Thyroid gland (tissue), 4 donors: ENCODE results near the gene ABR.

Experiments used
- CTCF ChIP-seq, 6 experiments: fragments of 200-600 bp in 3 of 6; fragments of 450-650 bp in 3 of 6; sonication (generic) in 3 of 6; IDR thresholded peaks; one replicate each; pipeline ENCODE4 v1.5.1; 2016 to 2019; ENCODE audit warnings: antibody characterized with exemption in 6 of 6, mild to moderate bottlenecking in 2 of 6, inconsistent platforms in 1 of 6, moderate library complexity in 1 of 6
- POLR2A ChIP-seq, 2 donors: fragments of 450-650 bp; IDR thresholded peaks; one replicate each; pipeline ENCODE4 v1.6.1; 2017; ENCODE audit warnings: antibody characterized with exemption in 2 of 2, mild to moderate bottlenecking in 2 of 2, moderate library complexity in 1 of 2

DNA sequence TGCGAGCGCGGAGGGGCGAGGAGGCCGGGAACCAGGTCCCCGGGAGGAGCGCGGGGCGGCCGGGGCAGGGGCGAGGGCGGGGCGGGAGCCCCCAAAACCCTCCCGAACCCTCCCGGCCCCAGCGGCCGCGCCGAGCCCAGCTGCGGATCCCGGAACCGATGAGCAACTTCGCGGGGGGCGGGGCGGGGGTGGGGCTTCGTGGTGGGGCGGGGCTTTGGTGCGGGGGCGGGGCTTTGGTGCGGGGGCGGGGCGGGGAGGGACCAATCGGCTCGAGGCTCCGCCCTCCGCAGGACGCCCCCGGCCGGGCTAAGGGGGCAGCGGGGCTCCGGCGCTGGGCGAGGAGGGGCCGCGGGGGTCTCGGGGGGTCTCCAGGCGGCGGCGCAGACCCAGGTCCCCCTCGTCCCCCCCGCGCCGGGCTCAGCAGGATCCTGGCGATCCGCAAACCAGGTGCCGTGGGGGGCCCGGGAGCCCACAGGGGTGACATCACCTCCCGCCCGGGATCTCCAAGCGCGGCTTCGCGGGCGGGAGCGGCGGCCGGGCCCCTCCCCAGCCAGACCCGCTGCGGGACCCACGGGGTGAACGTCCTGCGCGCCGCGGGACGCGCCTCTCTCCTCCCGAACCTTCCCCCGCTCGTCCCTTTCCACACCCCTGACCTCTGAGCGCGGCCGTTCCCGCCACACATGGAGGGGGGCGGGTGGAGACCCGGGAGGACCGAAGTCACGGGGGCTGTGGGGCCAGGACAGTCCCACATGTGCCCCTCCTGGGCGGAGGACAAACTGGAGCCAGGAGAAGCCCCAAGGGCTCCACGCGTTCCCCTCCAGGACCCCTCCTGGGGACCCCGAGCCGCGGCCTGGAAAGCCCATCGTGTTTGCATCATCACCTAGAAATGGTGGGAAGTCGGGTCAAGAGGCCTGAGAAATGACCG lies at the start of gene ABR:
- TF ChIP-seq POLR2A (IDR thresholded peaks at IDR 0.05), result no peak
- TF ChIP-seq CTCF (IDR thresholded peaks at IDR 0.05), result no peak
